Fibroblast of lung (primary cell): ENCODE results near the gene NXN.

Experiments
- EZH2 ChIP-seq: IDR thresholded peaks from 2 replicates; pipeline ENCODE4 v1.5.1; 2012; ENCODE audit warnings: low read length, control low read depth, mild to moderate bottlenecking; ENCODE audit errors: missing control alignments
- TF ChIP-seq, protein P1 (sequence below), 2 donors: IDR thresholded peaks in 1 of 2; conservative IDR thresholded peaks in 1 of 2; 1 replicate in 1 of 2; 2 replicates in 1 of 2; pipeline ENCODE4 v1.5.1; 2011 to 2012; ENCODE audit warnings: low read length in 2 of 2, control low read depth in 1 of 2, inconsistent platforms in 1 of 2, low read depth in 1 of 2, mild to moderate bottlenecking in 1 of 2

DNA sequence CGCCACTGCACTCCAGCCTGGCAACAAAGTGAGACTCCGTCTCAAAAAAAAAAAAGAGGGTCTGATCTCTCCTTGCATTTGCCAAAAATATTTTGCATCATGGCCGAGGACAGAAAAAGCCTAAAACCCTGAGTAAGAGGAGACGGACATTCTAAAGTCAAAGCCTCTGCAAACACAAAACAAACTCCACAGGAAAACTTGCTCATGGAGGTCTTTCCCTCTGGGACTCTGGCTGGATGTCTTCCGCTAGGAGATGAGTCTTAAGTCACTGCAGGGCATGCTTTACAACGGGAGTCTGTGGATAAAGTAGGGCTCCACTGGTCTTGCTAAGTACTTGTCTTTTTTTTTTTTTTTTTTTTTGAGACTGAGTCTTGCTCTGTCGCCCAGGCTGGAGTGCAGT is 123.4 kb downstream of the NXN start:
- TF ChIP-seq EZH2 = no peak
- TF ChIP-seq, protein P1, sequence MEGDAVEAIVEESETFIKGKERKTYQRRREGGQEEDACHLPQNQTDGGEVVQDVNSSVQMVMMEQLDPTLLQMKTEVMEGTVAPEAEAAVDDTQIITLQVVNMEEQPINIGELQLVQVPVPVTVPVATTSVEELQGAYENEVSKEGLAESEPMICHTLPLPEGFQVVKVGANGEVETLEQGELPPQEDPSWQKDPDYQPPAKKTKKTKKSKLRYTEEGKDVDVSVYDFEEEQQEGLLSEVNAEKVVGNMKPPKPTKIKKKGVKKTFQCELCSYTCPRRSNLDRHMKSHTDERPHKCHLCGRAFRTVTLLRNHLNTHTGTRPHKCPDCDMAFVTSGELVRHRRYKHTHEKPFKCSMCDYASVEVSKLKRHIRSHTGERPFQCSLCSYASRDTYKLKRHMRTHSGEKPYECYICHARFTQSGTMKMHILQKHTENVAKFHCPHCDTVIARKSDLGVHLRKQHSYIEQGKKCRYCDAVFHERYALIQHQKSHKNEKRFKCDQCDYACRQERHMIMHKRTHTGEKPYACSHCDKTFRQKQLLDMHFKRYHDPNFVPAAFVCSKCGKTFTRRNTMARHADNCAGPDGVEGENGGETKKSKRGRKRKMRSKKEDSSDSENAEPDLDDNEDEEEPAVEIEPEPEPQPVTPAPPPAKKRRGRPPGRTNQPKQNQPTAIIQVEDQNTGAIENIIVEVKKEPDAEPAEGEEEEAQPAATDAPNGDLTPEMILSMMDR (conservative IDR thresholded peaks at IDR 0.05 in 1 of 2, IDR thresholded peaks at IDR 0.05 in 1 of 2; ENCODE audit: low read depth in 1 of 2, low read length in 2 of 2) = no peak
